H9 (cell line): ENCODE data around the gene ZSWIM4. TPM values are rescaled to one million over a fixed set of nuclear protein-coding genes. Genes with fewer than 3 reads are reported as not detected.

Experiments used
- DNase-seq: peaks from one replicate; pipeline ENCODE4 v3.0.0-alpha.2; 2017
- H2AFZ ChIP-seq: one replicate; pipeline ENCODE4 v1.6.1; 2013; ENCODE audit warnings: mild to moderate bottlenecking, low read length, control low read depth, moderate library complexity
- H2AK5ac ChIP-seq: 2 replicates; pipeline ENCODE4 v1.6.1; 2013; ENCODE audit warnings: low read length, control low read depth, mixed read lengths; ENCODE audit not compliant: insufficient read length
- H2BK120ac ChIP-seq: one replicate; pipeline ENCODE4 v1.6.1; 2013; ENCODE audit warnings: low read depth, mild to moderate bottlenecking, low read length, control low read depth, inconsistent platforms; ENCODE audit not compliant: poor library complexity, severe bottlenecking
- H2BK12ac ChIP-seq: 2 replicates; pipeline ENCODE4 v1.6.1; 2013; ENCODE audit warnings: low read length, control low read depth, mixed read lengths, low read depth; ENCODE audit not compliant: insufficient read length
- H2BK15ac ChIP-seq: 2 replicates; pipeline ENCODE4 v1.6.1; 2013; ENCODE audit warnings: low read depth, low read length, control low read depth
- H2BK20ac ChIP-seq: one replicate; pipeline ENCODE4 v1.6.1; 2013; ENCODE audit warnings: low read depth, mild to moderate bottlenecking, low read length, control low read depth, inconsistent platforms; ENCODE audit not compliant: poor library complexity, severe bottlenecking
- H2BK5ac ChIP-seq: 2 replicates; pipeline ENCODE4 v1.6.1; 2013; ENCODE audit warnings: low read length, control low read depth, mixed read lengths; ENCODE audit not compliant: insufficient read length
- H3K14ac ChIP-seq: 2 replicates; pipeline ENCODE4 v1.6.1; 2013; ENCODE audit warnings: low read length, control low read depth; ENCODE audit not compliant: insufficient read depth
- H3K18ac ChIP-seq: 2 replicates; pipeline ENCODE4 v1.6.1; 2013; ENCODE audit warnings: low read depth, mild to moderate bottlenecking, mixed read lengths, low read length, control low read depth; ENCODE audit not compliant: insufficient read length
- H3K23ac ChIP-seq: 2 replicates; pipeline ENCODE4 v1.6.1; 2013; ENCODE audit warnings: low read length, control low read depth, mixed read lengths, low read depth; ENCODE audit not compliant: insufficient read length
- H3K23me2 ChIP-seq: 2 replicates; pipeline ENCODE4 v1.6.1; 2013; ENCODE audit warnings: low read depth, mild to moderate bottlenecking, mixed read lengths, low read length, control low read depth; ENCODE audit not compliant: insufficient read length, poor library complexity, severe bottlenecking
- H3K27ac ChIP-seq: 2 replicates; pipeline ENCODE4 v1.5.1; 2013; ENCODE audit warnings: low read length, control low read depth, mixed read lengths, low read depth; ENCODE audit not compliant: insufficient read length
- H3K27me3 ChIP-seq: 2 replicates; pipeline ENCODE4 v1.6.1; 2013; ENCODE audit warnings: low read length, control low read depth, inconsistent platforms; ENCODE audit not compliant: insufficient read depth
- H3K4ac ChIP-seq: 2 replicates; pipeline ENCODE4 v1.6.1; 2013; ENCODE audit warnings: low read depth, mild to moderate bottlenecking, control low read depth, inconsistent platforms, low read length, moderate library complexity
- H3K4me1 ChIP-seq: 2 replicates; pipeline ENCODE4 v1.6.1; 2013; ENCODE audit warnings: low read length, control low read depth, inconsistent platforms; ENCODE audit not compliant: insufficient read depth
- H3K4me2 ChIP-seq: 2 replicates; pipeline ENCODE4 v1.6.1; 2013; ENCODE audit warnings: low read length, control low read depth, mixed read lengths; ENCODE audit not compliant: insufficient read length, insufficient read depth
- H3K56ac ChIP-seq: 2 replicates; pipeline ENCODE4 v1.6.1; 2013; ENCODE audit warnings: low read depth, mild to moderate bottlenecking, mixed read lengths, low read length, control low read depth; ENCODE audit not compliant: insufficient read length
- H3K79me1 ChIP-seq: 2 replicates; pipeline ENCODE4 v1.6.1; 2013; ENCODE audit warnings: low read depth, mild to moderate bottlenecking, moderate library complexity, low read length, control low read depth, inconsistent platforms; ENCODE audit not compliant: insufficient read depth, poor library complexity, severe bottlenecking
- H3K79me2 ChIP-seq: 2 replicates; pipeline ENCODE4 v1.6.1; 2013; ENCODE audit warnings: low read length, control low read depth, inconsistent platforms; ENCODE audit not compliant: insufficient read depth
- H3K9ac ChIP-seq: 2 replicates; pipeline ENCODE4 v1.6.1; 2013; ENCODE audit warnings: low read length, control low read depth, mixed read lengths; ENCODE audit not compliant: insufficient read length; ENCODE audit errors: extremely low read depth
- H3K9me3 ChIP-seq: one replicate; pipeline ENCODE4 v1.6.1; 2013; ENCODE audit warnings: low read depth, low read length, inconsistent platforms; ENCODE audit not compliant: control insufficient read depth
- H3T11ph ChIP-seq: one replicate; pipeline ENCODE4 v1.6.1; 2013; ENCODE audit warnings: mild to moderate bottlenecking, low read length, control low read depth, inconsistent platforms
- H4K20me1 ChIP-seq: one replicate; pipeline ENCODE4 v1.6.1; 2013; ENCODE audit not compliant: control insufficient read depth, insufficient read length, insufficient read depth
- H4K5ac ChIP-seq: 2 replicates; pipeline ENCODE4 v1.6.1; 2013; ENCODE audit warnings: low read depth, mild to moderate bottlenecking, mixed read lengths, low read length, control low read depth; ENCODE audit not compliant: insufficient read length
- H4K8ac ChIP-seq: replicated peaks from 2 replicates; pipeline ENCODE4 v1.6.1; 2013; ENCODE audit warnings: low read length, control low read depth, mixed read lengths, low read depth; ENCODE audit not compliant: insufficient read length
- H4K91ac ChIP-seq: 2 replicates; pipeline ENCODE4 v1.6.1; 2013; ENCODE audit warnings: low read depth, mild to moderate bottlenecking, moderate library complexity, mixed read lengths, low read length, control low read depth; ENCODE audit not compliant: insufficient read length
- H3K27ac Mint-ChIP-seq, 3 experiments: 2 replicates in 2 of 3; 3 replicates in 1 of 3; pipeline ENCODE4 v1.8.0; 2020 to 2021; ENCODE audit warnings: mixed read lengths in 3 of 3, mild to moderate bottlenecking in 1 of 3, moderate library complexity in 1 of 3
- H3K27me3 Mint-ChIP-seq: 2 replicates; pipeline ENCODE4 v1.8.0; 2021; ENCODE audit warnings: low read depth, mild to moderate bottlenecking, moderate library complexity, mixed read lengths
- H3K36me3 Mint-ChIP-seq, 3 experiments: 2 replicates in 2 of 3; 3 replicates in 1 of 3; pipeline ENCODE4 v1.8.0; 2020 to 2021; ENCODE audit warnings: low read depth in 3 of 3, mixed read lengths in 3 of 3; ENCODE audit not compliant: insufficient read depth in 1 of 3
- H3K4me1 Mint-ChIP-seq, 2 experiments: 2 replicates each; pipeline ENCODE4 v1.8.0; 2020; ENCODE audit warnings: mixed read lengths in 2 of 2
- H3K4me3 Mint-ChIP-seq, 2 experiments: 2 replicates in 1 of 2; 3 replicates in 1 of 2; pipeline ENCODE4 v1.8.0; 2020 to 2021; ENCODE audit warnings: mild to moderate bottlenecking in 2 of 2, mixed read lengths in 2 of 2, moderate library complexity in 1 of 2
- H3K9me3 Mint-ChIP-seq, 2 experiments: 2 replicates in 1 of 2; 3 replicates in 1 of 2; pipeline ENCODE4 v1.8.0; 2020; ENCODE audit warnings: mild to moderate bottlenecking in 2 of 2, mixed read lengths in 2 of 2, moderate library complexity in 1 of 2
- CTCF ChIP-seq: fragments of 200-600 bp; sonication (generic); conservative IDR thresholded peaks from 3 replicates; pipeline ENCODE4 v1.8.0; 2021; ENCODE audit warnings: antibody characterized with exemption, mild to moderate bottlenecking
- WGBS: extraction: QIAGEN DNeasy Blood & Tissue Kit; methylation state at CpG from one replicate; pipeline ENCODE4 v1.1.7; 2013; ENCODE audit warnings: missing lambda C conversion rate, low lambda C conversion rate, mixed read lengths; ENCODE audit not compliant: insufficient read length; ENCODE audit errors: extremely low coverage; 5-methylcytosine and 5-hydroxymethylcytosine counted together
- total RNA-seq: library from RNA; stranded (reverse); gene quantifications from 2 replicates; pipeline ENCODE4 v1.2.1, GENCODE V29; 2021

ZSWIM4 gene
- total RNA-seq, 1 experiment from 2014 or later: 50.7 TPM

- H4K20me1 ChIP-seq: no peaks in the 10 kb centered on the region
- H3T11ph ChIP-seq: no peak overlapping the region
- no peak for DNase-seq
- H3K27ac ChIP-seq: no peak overlapping the region
- no peak overlapping the region for H4K5ac ChIP-seq
- H3K9me3 Mint-ChIP-seq: no peaks in the 10 kb centered on the region; a peak in 1 of 5 replicates
- no peaks in the 10 kb centered on the region for H3K4me1 ChIP-seq
- no peak overlapping the region for H3K23ac ChIP-seq
- TF ChIP-seq CTCF: no peak
- no peak overlapping the region for H2AK5ac ChIP-seq
- no peak overlapping the region for H3K9ac ChIP-seq
- no peak overlapping the region for H2BK120ac ChIP-seq
- no peaks in the 10 kb centered on the region for H3K79me1 ChIP-seq
- no peaks in the 10 kb centered on the region for H3K79me2 ChIP-seq
- no peak overlapping the region for H3K18ac ChIP-seq
- H3K4me1 Mint-ChIP-seq: peaks cover 2 to 5% of the 10 kb centered on the region in 2 experiments; a peak in 1 of 4 replicates
- no peak overlapping the region for H3K4me2 ChIP-seq
- no peak overlapping the region for H4K91ac ChIP-seq
- no CpG with 5 or more reads among the region's 3 CpGs for WGBS
- no peak overlapping the region for H2AFZ ChIP-seq
- no peak overlapping the region for H2BK20ac ChIP-seq
- H3K27me3 Mint-ChIP-seq: no peaks in the 10 kb centered on the region
- H2BK12ac ChIP-seq: no peak overlapping the region
- H3K9me3 ChIP-seq: no peaks in the 10 kb centered on the region
- H2BK15ac ChIP-seq: no peak overlapping the region
- H3K27me3 ChIP-seq: no peaks in the 10 kb centered on the region
- no peak overlapping the region for H3K27ac Mint-ChIP-seq
- peaks cover 13 to 47% (median 20%) of the 10 kb centered on the region in 3 experiments; a peak in 6 of 7 replicates for H3K36me3 Mint-ChIP-seq
- no peak overlapping the region for H2BK5ac ChIP-seq
- no peak overlapping the region for H3K14ac ChIP-seq
- H3K23me2 ChIP-seq: no peaks in the 10 kb centered on the region
- H4K8ac ChIP-seq: no peak overlapping the region
- no peak overlapping the region for H3K56ac ChIP-seq
- H3K4me3 Mint-ChIP-seq: no peak overlapping the region
- H3K4ac ChIP-seq: no peak overlapping the region
Observed at GRCh38 chr19:13807421-13808021, 12.3 kb downstream of the ZSWIM4 start.
